OCI-LY3 (cell line): ENCODE measurements around the gene TAS2R40.

Source experiments
- H2AFZ ChIP-seq: fragments of 200-600, 300-600 bp; shearing (Covaris generic); 2 replicates; pipeline ENCODE4 v1.6.0; 2014; ENCODE audit warnings: antibody characterized with exemption, low read depth, low read length
- H3K27ac ChIP-seq: fragments of 200-600, 300-600 bp; sonication (generic); 2 replicates; pipeline ENCODE4 v1.5.1; 2014; ENCODE audit warnings: mild to moderate bottlenecking, low read length, moderate library complexity, mixed read lengths
- H3K27me3 ChIP-seq: fragments of 200-600, 300-600 bp; sonication (generic); 2 replicates; pipeline ENCODE4 v1.6.1; 2014; ENCODE audit warnings: low read depth, low read length, mixed read lengths
- H3K36me3 ChIP-seq: fragments of 200-600, 300-600 bp; sonication (generic); replicated peaks from 2 replicates; pipeline ENCODE3; 2014; ENCODE audit warnings: low read depth, low read length, mixed read lengths
- H3K4me1 ChIP-seq: fragments of 300-600, 200-600 bp; sonication (generic); 2 replicates; pipeline ENCODE4 v1.6.1; 2014; ENCODE audit warnings: low read length, mixed read lengths
- H3K4me2 ChIP-seq: fragments of 200-600, 300-600 bp; sonication (generic); 2 replicates; pipeline ENCODE4 v1.6.1; 2014; ENCODE audit warnings: low read length, mixed read lengths
- H3K4me3 ChIP-seq: fragments of 300-600, 200-600 bp; sonication (generic); 2 replicates; pipeline ENCODE4 v1.5.1; 2014; ENCODE audit warnings: antibody characterized with exemption, mild to moderate bottlenecking, low read length, moderate library complexity
- H3K79me2 ChIP-seq: fragments of 300-600, 200-600 bp; shearing (Covaris generic); 2 replicates; pipeline ENCODE4 v1.6.1; 2014; ENCODE audit warnings: mild to moderate bottlenecking, low read length, mixed read lengths
- H3K9ac ChIP-seq: fragments of 300-600, 200-600 bp; shearing (Covaris generic); 2 replicates; pipeline ENCODE4 v1.6.0; 2014; ENCODE audit warnings: mild to moderate bottlenecking, low read length, moderate library complexity
- H3K9me3 ChIP-seq: fragments of 200-600, 300-600 bp; shearing (Covaris generic); 2 replicates; pipeline ENCODE4 v1.6.1; 2014; ENCODE audit warnings: low read length, mixed read lengths; ENCODE audit not compliant: insufficient read depth
- H4K20me1 ChIP-seq: fragments of 200-600, 300-600 bp; sonication (generic); 2 replicates; pipeline ENCODE4 v1.6.1; 2016; ENCODE audit warnings: low read length, mixed read lengths; ENCODE audit not compliant: insufficient read depth
- EZH2phosphoT487 ChIP-seq: fragments of 200-600 bp; shearing (Covaris generic); IDR thresholded peaks from 2 replicates; pipeline ENCODE4 v1.6.1; 2018; ENCODE audit warnings: antibody characterized with exemption, mixed run types, low read depth
- TF ChIP-seq, protein P1 (sequence below): fragments of 200-600, 300-600 bp; sonication (generic); IDR thresholded peaks from 2 replicates; pipeline ENCODE4 v1.5.1; 2014; ENCODE audit warnings: antibody characterized with exemption, low read length, low read depth

Gene TAS2R40

DNA sequence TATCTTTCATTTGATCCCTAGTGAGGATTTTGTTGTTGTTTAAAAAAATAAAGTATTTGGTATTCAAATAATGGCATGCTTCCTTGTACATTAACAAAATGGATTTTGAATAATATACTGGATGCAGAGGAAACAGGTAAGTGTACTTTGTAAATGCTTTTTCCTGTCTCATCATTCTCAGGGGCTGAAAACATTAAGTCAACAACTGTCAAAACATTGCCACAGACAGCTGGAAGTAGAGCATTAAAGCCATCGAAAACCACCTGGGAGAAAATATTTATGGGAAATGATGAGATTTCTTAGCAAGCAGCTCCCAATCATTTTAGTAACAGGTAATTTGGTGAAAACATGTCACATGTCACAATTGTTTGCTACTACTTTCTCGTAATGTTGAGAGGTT lies 28.0 kb upstream of the TAS2R40 start:
- Histone ChIP-seq H4K20me1 (no peaks in the 10 kb centered on the region), H2AFZ (no peak overlapping the region), H3K9me3 (no peaks in the 10 kb centered on the region), H3K27ac (no peak overlapping the region), H3K79me2 (no peaks in the 10 kb centered on the region), H3K9ac (no peak overlapping the region), H3K4me3 (no peak overlapping the region), H3K27me3 (no peaks in the 10 kb centered on the region), H3K36me3 (no peaks in the 10 kb centered on the region), H3K4me1 (peaks cover 2% of the 10 kb centered on the region; the same call in 1 of the 2 replicates), H3K4me2 (no peak overlapping the region)
- TF ChIP-seq, protein P1, sequence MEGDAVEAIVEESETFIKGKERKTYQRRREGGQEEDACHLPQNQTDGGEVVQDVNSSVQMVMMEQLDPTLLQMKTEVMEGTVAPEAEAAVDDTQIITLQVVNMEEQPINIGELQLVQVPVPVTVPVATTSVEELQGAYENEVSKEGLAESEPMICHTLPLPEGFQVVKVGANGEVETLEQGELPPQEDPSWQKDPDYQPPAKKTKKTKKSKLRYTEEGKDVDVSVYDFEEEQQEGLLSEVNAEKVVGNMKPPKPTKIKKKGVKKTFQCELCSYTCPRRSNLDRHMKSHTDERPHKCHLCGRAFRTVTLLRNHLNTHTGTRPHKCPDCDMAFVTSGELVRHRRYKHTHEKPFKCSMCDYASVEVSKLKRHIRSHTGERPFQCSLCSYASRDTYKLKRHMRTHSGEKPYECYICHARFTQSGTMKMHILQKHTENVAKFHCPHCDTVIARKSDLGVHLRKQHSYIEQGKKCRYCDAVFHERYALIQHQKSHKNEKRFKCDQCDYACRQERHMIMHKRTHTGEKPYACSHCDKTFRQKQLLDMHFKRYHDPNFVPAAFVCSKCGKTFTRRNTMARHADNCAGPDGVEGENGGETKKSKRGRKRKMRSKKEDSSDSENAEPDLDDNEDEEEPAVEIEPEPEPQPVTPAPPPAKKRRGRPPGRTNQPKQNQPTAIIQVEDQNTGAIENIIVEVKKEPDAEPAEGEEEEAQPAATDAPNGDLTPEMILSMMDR = no peak
- TF ChIP-seq EZH2phosphoT487 = no peak

DNA sequence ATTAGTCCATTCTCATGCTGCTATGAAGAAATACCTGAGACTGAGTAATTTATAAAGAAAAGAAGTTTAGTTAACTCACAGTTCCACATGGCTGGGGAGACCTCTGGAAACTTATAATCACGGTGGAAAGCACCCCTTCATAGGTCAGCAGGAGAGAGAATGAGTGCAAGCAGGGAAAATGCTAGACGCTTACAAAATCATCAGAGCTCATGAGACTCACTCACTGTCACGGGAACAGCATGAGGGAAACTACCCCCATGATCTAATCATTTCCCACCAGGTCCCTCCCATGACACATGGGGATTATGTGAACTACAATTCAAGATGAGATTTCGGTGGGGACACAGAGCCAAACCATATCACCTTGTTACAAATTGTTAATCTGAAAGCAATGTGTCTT lies 22.8 kb upstream of the TAS2R40 start:
- no peak overlapping the region for H3K27ac ChIP-seq

DNA sequence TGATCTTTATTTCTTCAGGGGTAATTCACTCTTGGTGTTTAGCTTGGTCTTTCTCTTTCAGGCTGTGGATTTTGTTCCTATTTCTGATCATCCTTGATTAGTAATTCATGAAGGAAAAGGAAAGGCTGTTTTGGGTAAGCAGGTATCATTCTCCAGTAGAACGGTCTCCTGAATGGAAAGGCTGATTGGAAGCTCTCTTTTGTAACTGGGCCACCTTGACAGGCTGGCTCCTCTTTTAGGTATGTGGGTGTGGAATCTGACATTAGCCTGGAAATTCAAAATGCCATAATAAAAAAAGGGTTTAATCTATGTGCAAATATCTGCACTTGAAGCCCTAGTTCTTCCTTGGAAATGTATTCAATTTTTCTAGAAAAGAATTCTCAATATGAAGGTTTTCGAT lies 19.7 kb upstream of the TAS2R40 start:
- Histone ChIP-seq H3K36me3 (no peaks in the 10 kb centered on the region), H3K79me2 (no peaks in the 10 kb centered on the region), H3K27ac (no peak overlapping the region), H3K4me2 (no peak overlapping the region), H3K9me3 (no peaks in the 10 kb centered on the region), H2AFZ (no peak overlapping the region), H4K20me1 (no peaks in the 10 kb centered on the region), H3K9ac (no peak overlapping the region), H3K4me1 (peaks cover 25% of the 10 kb centered on the region), H3K4me3 (no peak overlapping the region), H3K27me3 (peaks cover 7% of the 10 kb centered on the region; the same call in 1 of the 2 replicates)
- TF ChIP-seq, protein P1 = no peak
- no peak for TF ChIP-seq EZH2phosphoT487

More for the DNA sequence above, 22.8 kb upstream of the TAS2R40 start:
- TF ChIP-seq EZH2phosphoT487 = no peak
- TF ChIP-seq, protein P1 = no peak
- Histone ChIP-seq H3K9me3 (no peaks in the 10 kb centered on the region), H3K4me3 (no peak overlapping the region), H3K4me1 (peaks cover 8% of the 10 kb centered on the region; the same call in 1 of the 2 replicates), H3K27me3 (0 out of 2 replicates have a peak, but pooled peaks cover 3% of the 10 kb centered on the region), H4K20me1 (no peaks in the 10 kb centered on the region), H3K36me3 (no peaks in the 10 kb centered on the region), H3K79me2 (no peaks in the 10 kb centered on the region), H3K4me2 (no peak overlapping the region), H2AFZ (peak overlapping the region; percentile 22; the same call in 1 of the 2 replicates), H3K9ac (no peak overlapping the region)

DNA sequence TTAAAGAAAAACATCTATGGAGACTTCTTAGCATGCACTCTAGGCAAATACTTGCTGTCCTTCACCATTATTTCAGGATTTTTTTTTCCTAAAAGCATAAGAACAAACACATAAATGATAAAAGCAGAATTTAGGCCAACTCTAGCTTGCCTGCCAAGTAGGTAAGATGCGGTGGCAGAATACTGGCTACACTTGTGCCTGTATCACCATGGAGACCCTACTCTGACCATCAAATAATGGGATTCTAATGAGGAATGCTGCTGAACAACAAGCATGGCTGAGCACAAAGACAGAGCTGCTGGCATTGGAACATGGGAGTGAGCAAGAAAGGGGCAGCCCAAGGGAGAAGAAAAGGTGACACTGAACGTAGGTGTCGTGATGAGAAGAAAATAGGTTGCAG lies 18.5 kb upstream of the TAS2R40 start:
- Histone ChIP-seq H3K9me3 (no peaks in the 10 kb centered on the region), H3K4me3 (no peak overlapping the region), H3K79me2 (no peaks in the 10 kb centered on the region), H3K27me3 (peaks cover 7% of the 10 kb centered on the region; the same call in 1 of the 2 replicates), H3K9ac (no peak overlapping the region), H4K20me1 (no peaks in the 10 kb centered on the region), H3K36me3 (no peaks in the 10 kb centered on the region), H2AFZ (no peak overlapping the region), H3K27ac (no peak overlapping the region), H3K4me2 (no peak overlapping the region), H3K4me1 (peaks cover 25% of the 10 kb centered on the region)
- TF ChIP-seq, protein P1 = no peak
- no peak for TF ChIP-seq EZH2phosphoT487
